ENCODE results near the gene MGMT.

GRCh38 chr10:129509155-129509554, 42.1 kb downstream of the MGMT start:
- TF ChIP-seq CTCF (conservative IDR thresholded peaks at IDR 0.05) (no peak), EZH2 (IDR thresholded peaks at IDR 0.05; ENCODE audit: low read depth) (no peak)

Measured in PC-9 (cell line).